Parathyroid adenoma (tissue), 2 donors: Measurements from ENCODE around the gene DDT.
"Not testable (repeated sequence)": the region's sequence is repeated elsewhere in the genome, so short reads cannot be mapped to it uniquely, and the experiment has no call there.

ENCODE experiments used
- H2AFZ ChIP-seq: fragments of 300-600 bp; sonication (generic); one replicate; pipeline ENCODE4 v1.7.0; 2017; ENCODE audit warnings: antibody characterized with exemption, mild to moderate bottlenecking
- H3K27ac ChIP-seq: fragments of 300-600 bp; sonication (generic); one replicate; pipeline ENCODE4 v1.7.0; 2017
- H3K27me3 ChIP-seq: fragments of 300-600 bp; sonication (generic); one replicate; pipeline ENCODE4 v1.7.0; 2017; ENCODE audit warnings: low read length; ENCODE audit not compliant: control insufficient read depth, insufficient read depth
- H3K36me3 ChIP-seq: fragments of 300-600 bp; sonication (generic); one replicate; pipeline ENCODE4 v1.7.0; 2017; ENCODE audit warnings: low read length; ENCODE audit not compliant: control insufficient read depth, insufficient read depth
- H3K4me1 ChIP-seq: fragments of 300-600 bp; sonication (generic); one replicate; pipeline ENCODE4 v1.7.0; 2017; ENCODE audit warnings: control low read depth
- H3K4me2 ChIP-seq: fragments of 300-600 bp; sonication (generic); one replicate; pipeline ENCODE4 v1.7.0; 2017; ENCODE audit warnings: low read length
- H3K4me3 ChIP-seq: fragments of 300-600 bp; sonication (generic); one replicate; pipeline ENCODE4 v1.7.0; 2017; ENCODE audit warnings: low read depth, low read length
- H3K79me2 ChIP-seq: fragments of 300-600 bp; sonication (generic); one replicate; pipeline ENCODE4 v1.7.0; 2017; ENCODE audit warnings: control low read depth
- H3K9ac ChIP-seq: fragments of 300-600 bp; sonication (generic); one replicate; pipeline ENCODE4 v1.7.0; 2017; ENCODE audit warnings: mild to moderate bottlenecking
- H3K9me3 ChIP-seq: fragments of 300-600 bp; sonication (generic); one replicate; pipeline ENCODE4 v1.7.0; 2017; ENCODE audit warnings: low read length; ENCODE audit not compliant: control insufficient read depth
- TF ChIP-seq, protein P1 (sequence below): fragments of 300-600 bp; sonication (generic); IDR thresholded peaks from one replicate; pipeline ENCODE4 v1.7.0; 2017; ENCODE audit warnings: antibody characterized with exemption, mild to moderate bottlenecking
- donor health status: primary hyperparathyroidism.

DDT gene

DNA sequence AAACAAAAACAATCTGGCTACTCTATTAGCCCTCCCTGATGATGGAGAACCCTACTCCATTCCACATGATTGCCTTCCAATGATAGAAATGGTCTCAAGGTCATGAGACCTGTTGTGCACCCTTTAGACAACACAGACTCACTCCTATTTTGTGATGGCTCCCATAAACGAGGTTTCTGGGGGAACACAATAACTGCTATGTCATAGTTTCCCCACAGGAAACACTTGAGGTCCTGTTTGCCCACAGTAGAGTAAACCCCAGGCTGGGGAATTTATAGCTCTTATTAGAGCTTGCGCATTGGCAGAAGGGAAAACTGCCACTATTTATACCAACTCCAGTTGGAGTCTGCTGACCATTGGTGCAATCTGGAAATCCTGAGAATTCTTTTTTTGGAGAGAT lies 51.3 kb downstream of the DDT start:
- Histone ChIP-seq H3K4me2 (no peak overlapping the region), H3K4me1 (no peaks in the 10 kb centered on the region), H3K4me3 (no peak overlapping the region), H3K27me3 (no peaks in the 10 kb centered on the region), H3K79me2 (no peaks in the 10 kb centered on the region), H3K9me3 (no peaks in the 10 kb centered on the region), H2AFZ (no peak overlapping the region), H3K9ac (no peak overlapping the region), H3K27ac (no peak overlapping the region), H3K36me3 (no peaks in the 10 kb centered on the region)
- TF ChIP-seq, protein P1, sequence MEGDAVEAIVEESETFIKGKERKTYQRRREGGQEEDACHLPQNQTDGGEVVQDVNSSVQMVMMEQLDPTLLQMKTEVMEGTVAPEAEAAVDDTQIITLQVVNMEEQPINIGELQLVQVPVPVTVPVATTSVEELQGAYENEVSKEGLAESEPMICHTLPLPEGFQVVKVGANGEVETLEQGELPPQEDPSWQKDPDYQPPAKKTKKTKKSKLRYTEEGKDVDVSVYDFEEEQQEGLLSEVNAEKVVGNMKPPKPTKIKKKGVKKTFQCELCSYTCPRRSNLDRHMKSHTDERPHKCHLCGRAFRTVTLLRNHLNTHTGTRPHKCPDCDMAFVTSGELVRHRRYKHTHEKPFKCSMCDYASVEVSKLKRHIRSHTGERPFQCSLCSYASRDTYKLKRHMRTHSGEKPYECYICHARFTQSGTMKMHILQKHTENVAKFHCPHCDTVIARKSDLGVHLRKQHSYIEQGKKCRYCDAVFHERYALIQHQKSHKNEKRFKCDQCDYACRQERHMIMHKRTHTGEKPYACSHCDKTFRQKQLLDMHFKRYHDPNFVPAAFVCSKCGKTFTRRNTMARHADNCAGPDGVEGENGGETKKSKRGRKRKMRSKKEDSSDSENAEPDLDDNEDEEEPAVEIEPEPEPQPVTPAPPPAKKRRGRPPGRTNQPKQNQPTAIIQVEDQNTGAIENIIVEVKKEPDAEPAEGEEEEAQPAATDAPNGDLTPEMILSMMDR, result no peak

DNA sequence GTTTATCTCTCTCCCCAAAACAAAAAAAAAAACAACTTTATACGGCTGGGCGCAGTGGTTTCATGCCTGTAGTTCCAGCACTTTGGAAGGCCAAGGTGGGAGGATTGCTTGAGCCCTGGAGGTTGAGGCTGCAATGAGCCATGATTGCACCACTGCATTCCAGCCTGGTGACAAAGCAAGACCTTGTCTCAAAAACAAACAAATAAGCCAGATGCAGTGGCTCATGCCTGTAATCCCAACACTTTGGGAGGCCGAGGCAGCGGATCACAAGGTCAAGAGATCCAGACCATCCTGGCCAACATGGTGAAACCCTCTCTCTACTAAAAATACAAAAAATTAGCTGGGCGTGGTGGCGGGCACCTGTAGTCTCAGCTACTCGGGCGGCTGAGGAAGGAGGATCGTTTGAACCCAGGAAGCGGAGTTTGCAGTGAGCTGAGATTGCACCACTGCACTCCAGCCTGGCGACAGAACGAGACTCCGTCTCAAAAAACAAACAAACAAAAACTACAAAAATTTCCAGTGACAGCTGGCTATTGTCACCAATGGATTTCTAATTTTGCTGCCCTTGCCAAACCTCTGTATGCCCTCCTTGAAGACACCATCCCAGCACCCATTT lies 52.5 kb downstream of the DDT start:
- not testable (repeated sequence) for H3K9me3 ChIP-seq, H3K4me2 ChIP-seq, H3K27me3 ChIP-seq, H3K36me3 ChIP-seq, H3K4me3 ChIP-seq, H2AFZ ChIP-seq, H3K27ac ChIP-seq, H3K9ac ChIP-seq, H3K4me1 ChIP-seq, H3K79me2 ChIP-seq
